Globus pallidus (tissue), 1 donor: ENCODE data around the gene H6PD.
A peak's percentile ranks its signal among the peaks of the same experiment; 100 is the strongest.

Experiments used
- DNase-seq: peaks from one replicate; pipeline ENCODE4 v3.0.0-alpha.2; 2015; ENCODE audit warnings: low spot score

The H6PD gene

GRCh38 chr1:9234223-9235095 lies at the start of gene H6PD:
H6PD (plus strand) TSS chr1:9234774; CDS start chr1:9244935, 10,161 bp downstream.
- DNase-seq, result peak; percentile 81

DNA sequence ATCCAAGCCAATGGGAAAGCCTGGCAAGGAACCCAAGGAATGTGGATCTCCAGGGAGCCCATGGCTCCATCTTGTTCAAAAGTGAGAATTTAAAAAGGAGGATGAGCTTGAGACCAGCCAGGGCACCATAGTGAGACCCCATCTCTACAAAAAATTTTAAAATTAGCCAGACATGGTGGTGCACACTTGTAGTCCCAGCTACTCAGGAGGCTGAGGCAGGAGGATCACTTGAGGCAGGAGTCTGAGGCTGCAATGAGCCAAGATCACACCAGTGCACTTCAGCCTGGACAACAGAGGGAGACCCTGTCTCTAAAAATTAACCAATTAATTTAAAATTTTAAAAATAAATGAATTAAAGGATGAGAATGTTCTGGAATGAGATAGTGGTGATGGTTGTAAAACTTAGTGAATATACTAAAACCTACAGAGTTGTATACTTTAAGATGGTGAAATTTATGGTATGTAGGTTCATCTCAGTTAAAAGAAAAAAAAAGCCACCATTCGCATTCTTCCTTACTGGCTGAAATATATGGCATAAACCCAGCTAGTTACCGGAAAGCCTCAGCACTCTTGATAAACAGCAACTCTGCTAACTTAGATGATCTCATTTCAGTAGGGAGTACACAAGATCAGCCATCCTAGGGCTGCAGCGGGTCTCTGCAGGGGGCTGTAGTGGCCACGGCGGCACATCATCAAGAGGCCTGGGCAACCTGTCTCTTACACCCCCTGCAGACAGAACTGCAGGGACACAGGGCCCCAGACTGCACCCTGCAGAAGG lies 48.3 kb upstream of the H6PD start:
- DNase-seq, result no peak

- no peak for DNase-seq
These were observed 47.6 kb upstream of the H6PD start for GRCh38 chr1:9187004-9187403.

DNA sequence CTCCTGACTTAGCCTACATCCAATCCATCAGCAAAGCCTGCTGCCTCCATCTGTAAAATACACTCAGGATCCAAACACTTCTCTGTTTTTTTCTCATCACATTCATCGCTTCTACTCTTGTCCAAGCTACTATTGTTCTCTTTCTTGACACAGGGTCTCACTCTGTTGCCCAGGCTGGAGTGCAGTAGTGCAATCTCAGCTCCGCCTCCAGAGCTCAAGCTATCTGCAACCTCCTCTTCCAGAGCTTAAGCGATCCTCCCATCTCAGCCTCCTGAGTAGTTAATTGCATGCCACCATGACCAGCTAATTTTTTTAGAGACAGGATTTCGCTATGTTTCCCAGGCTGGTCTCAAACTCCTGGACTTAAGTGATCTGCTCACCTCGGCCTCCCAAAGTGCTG lies 44.3 kb upstream of the H6PD start:
- no peak for DNase-seq

DNA sequence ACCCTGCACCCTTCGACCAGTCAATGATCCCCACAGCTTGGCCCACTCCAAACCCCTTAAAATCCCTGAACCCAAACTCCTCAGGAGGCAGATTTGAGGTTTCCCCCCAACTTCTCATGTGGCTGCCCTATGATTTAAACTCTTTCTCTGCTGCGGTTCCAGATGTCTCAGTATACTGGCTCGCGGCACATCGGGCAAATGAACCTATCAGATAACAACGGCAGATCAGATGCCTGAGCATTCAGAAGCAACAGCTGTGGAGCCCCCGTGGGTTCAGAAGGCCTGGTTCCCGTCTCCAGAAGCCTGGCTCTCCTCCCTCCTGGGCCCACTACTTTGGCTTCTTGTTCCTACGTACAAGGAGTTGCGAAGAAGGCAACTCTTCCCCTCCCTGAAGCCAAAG lies 43.3 kb upstream of the H6PD start:
- DNase-seq, result no peak

DNA sequence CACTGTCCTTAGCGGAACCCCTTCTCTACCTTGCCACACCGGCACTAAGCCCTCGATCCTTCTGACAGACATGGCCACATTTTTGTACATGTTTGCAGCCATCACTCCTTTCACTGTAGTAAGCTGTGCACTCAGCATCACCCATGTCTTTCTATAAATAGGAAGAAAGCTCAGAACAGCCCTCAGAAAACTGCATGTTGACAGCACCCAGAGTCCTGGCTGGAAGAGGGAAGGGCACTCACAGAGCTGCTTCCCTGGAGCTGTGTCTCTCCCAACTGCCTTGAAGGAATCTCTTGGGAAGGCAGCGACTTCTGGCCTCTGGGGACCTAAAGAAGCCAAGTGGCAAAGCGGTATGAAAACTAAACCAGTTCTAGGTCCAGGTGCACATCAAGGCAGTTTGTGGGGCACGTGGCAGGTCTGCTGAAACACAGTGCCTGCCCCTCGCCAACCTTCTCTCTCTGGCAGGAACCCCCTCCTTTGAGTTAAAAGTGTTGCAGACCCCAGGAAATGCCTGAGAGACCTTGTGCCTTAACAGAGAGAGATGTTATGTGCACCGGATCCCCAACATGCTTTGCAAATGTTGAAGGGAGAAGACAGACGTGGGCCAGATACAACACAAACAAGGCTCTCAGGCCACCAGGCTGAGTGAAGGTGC lies 41.9 kb upstream of the H6PD start:
- DNase-seq, result no peak

DNA sequence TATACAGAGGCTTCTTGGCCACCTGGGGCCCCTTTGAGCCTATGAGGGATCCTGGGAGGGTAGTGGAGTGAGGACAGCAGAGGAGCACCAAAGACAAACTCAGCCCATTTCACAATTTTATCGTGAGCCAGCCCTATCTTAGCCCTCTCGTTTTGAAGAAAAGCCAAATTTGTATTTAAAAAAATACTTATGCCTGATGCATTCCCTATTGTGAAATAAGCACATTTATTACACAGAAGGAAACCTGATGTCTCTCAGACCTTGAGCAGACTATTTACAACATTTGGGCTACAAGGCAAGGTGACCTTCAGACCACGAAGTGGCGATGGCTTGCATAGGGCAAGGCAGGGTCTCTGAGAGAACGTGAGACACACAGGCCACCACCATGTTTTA lies 41.3 kb upstream of the H6PD start:
- no peak for DNase-seq

- DNase-seq, result no peak
These were observed 40.5 kb upstream of the H6PD start for GRCh38 chr1:9194024-9194423.

DNA sequence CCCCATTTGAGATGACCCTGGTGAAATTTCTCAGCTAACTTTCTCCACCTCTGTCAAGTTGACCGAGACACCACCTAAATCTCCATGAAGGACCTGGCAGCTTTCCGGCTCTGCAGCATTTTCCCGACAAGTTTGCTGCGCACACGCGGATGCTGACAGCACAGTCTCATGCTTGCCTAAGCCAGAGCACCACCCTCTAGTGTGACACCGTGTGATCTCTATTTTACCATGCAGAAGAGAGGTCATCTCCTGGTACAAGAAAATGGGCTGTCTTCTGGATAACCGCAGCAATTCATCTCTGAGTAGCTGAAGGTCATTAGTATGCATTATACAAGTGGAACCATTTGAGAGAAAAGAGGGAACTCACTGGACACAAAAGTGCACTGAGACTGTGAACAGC lies 38.9 kb upstream of the H6PD start:
- no peak for DNase-seq

- peak; percentile 70 for DNase-seq
These were observed 38.2 kb upstream of the H6PD start for GRCh38 chr1:9196129-9197040.

- no peak for DNase-seq
These were observed 37.1 kb upstream of the H6PD start for GRCh38 chr1:9197186-9198099.

GRCh38 chr1:9198538-9199361 lies 35.8 kb upstream of the H6PD start:
- no peak for DNase-seq

- DNase-seq, result no peak
These were observed 34.1 kb upstream of the H6PD start for GRCh38 chr1:9200441-9200840.

- no peak for DNase-seq
These were observed 33.0 kb upstream of the H6PD start for GRCh38 chr1:9201401-9202239.

DNA sequence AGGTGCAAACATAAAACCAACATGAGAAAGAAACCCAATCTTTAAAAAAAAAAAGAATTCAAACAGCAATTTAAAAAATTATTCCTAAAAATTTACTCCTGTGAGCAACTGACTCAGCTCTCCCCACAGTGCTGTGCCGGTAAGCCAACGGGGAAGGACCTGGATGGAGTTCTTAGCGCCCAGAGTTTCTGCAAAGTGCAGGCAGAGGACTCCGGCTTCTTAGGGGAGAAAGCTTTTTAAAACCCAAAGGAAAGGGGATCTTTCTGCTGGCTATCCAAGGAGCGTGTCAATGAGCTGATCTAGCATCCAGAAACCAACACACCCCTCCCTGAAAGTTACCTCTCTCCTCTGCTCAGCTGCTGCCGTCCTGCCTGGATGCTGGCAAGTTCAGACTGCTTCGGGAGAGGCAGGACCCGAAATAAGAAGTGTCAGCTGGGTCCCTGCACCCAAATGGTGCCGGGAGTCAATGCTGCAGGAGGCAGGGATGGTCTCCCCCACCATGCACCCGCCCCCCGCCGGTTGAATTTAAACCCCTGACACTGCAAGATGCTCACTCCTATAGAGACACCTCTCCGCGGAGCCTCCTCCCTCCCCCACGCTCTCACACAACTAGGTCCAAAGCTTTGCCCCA lies 32.2 kb upstream of the H6PD start:
- DNase-seq, result no peak

- DNase-seq, result no peak
These were observed 31.0 kb upstream of the H6PD start for GRCh38 chr1:9203511-9203982.

- no peak for DNase-seq
These were observed 30.3 kb upstream of the H6PD start for GRCh38 chr1:9204156-9204720.

- DNase-seq, result no peak
These were observed 27.5 kb upstream of the H6PD start for GRCh38 chr1:9207086-9207485.
